K562 (cell line): ENCODE data around the gene CHEK2. TPM values are rescaled to one million over a fixed set of nuclear protein-coding genes. Genes with fewer than 3 reads are reported as not detected.

Experiments used
- ATAC-seq: fragments of 200-7000 bp; cut with Tn5 transposase; 3 replicates; pipeline ENCODE4 v1.9.1; 2020; ENCODE audit warnings: moderate library complexity
- BruUV-seq: library from RNA; stranded (reverse); fragments of 400-500 nt; replicated peaks from 2 replicates; lab custom pipeline; 2021; lab: Mats Ljungman, UMichigan
- CTCF ChIA-PET: fragments of 300-600 bp; formaldehyde crosslinking; extraction: SDS; loops from one replicate; lab custom pipeline; 2021; ENCODE audit warnings: low intra/inter-chr PET ratio; lab: Yijun Ruan, JAX
- POLR2A ChIA-PET: fragments of 300-600, 350-650 bp; sonication (Branson Sonifier 250); formaldehyde crosslinking; extraction: SDS; loops from one replicate; lab custom pipeline; 2021; ENCODE audit warnings: antibody characterized with exemption, inconsistent platforms; lab: Yijun Ruan, JAX
- DNase-seq, 4 experiments: peaks; one replicate each; pipeline versions ENCODE4 v3.0.0 to v3.0.0-alpha.2; 2011 to 2018; ENCODE audit warnings: low spot score in 3 of 4, mixed read lengths in 3 of 4; ENCODE audit errors: extremely low read depth in 1 of 4
- FAIRE-seq: peaks from 2 replicates; lab custom pipeline; 2011; peaks lifted over from hg19 to GRCh38; lab: Jason Lieb, UNC
- H2AFZ ChIP-seq: 2 replicates; pipeline ENCODE4 v1.6.0; 2011; ENCODE audit warnings: low read depth, low read length, control low read depth, inconsistent platforms
- H3K27ac ChIP-seq: fragments of 200-600 bp; 3 replicates; pipeline ENCODE4 v1.8.0; 2011; ENCODE audit warnings: low read depth, mild to moderate bottlenecking, control low read depth, inconsistent platforms, low read length, moderate library complexity, mixed read lengths; ENCODE audit errors: extremely low read depth
- H3K27me3 ChIP-seq, 2 experiments: fragments of 300-600 bp in 1 of 2; 2 replicates in 1 of 2; 3 replicates in 1 of 2; pipeline versions ENCODE4 v1.6.0 to v1.8.0; 2011; ENCODE audit warnings: inconsistent platforms in 2 of 2, low read length in 2 of 2, mild to moderate bottlenecking in 1 of 2, mixed read lengths in 1 of 2, moderate library complexity in 1 of 2; ENCODE audit not compliant: control insufficient read depth in 2 of 2, insufficient read depth in 2 of 2
- H3K36me3 ChIP-seq: fragments of 300-600 bp; 3 replicates; pipeline ENCODE4 v1.8.0; 2011; ENCODE audit warnings: mild to moderate bottlenecking, low read length, inconsistent platforms; ENCODE audit not compliant: control insufficient read depth, insufficient read depth
- H3K4me1 ChIP-seq, 2 experiments: fragments of 200-600 bp in 1 of 2; replicated peaks in 1 of 2; 2 replicates in 1 of 2; 3 replicates in 1 of 2; pipeline versions ENCODE4 v1.5.1 to v1.8.0; 2011; ENCODE audit warnings: inconsistent platforms in 2 of 2, low read length in 2 of 2, mild to moderate bottlenecking in 1 of 2, mixed read lengths in 1 of 2, moderate library complexity in 1 of 2; ENCODE audit not compliant: control insufficient read depth in 2 of 2, insufficient read depth in 2 of 2
- H3K4me2 ChIP-seq: 2 replicates; pipeline ENCODE4 v1.6.1; 2011; ENCODE audit warnings: low read length, control low read depth, inconsistent platforms, mixed read lengths; ENCODE audit not compliant: insufficient read depth
- H3K4me3 ChIP-seq: fragments of 200-600 bp; sonication (generic), shearing (Covaris generic); 2 replicates; pipeline ENCODE4 v1.5.1; 2016; ENCODE audit warnings: control low read depth, inconsistent platforms
- H3K79me2 ChIP-seq: fragments of 200-600 bp; 3 replicates; pipeline ENCODE4 v1.8.0; 2011; ENCODE audit warnings: low read length, inconsistent platforms; ENCODE audit not compliant: control insufficient read depth, insufficient read depth
- H3K9ac ChIP-seq, 2 experiments: 2 replicates each; pipeline versions ENCODE4 v1.6.0 to v1.6.1; 2011; ENCODE audit warnings: low read depth in 2 of 2, low read length in 2 of 2, control low read depth in 1 of 2, inconsistent platforms in 1 of 2, mild to moderate bottlenecking in 1 of 2, mixed read lengths in 1 of 2; ENCODE audit not compliant: insufficient read depth in 1 of 2
- H3K9me1 ChIP-seq: one replicate; pipeline ENCODE4 v1.6.0; 2011; ENCODE audit warnings: inconsistent platforms, mild to moderate bottlenecking, low read length, moderate library complexity; ENCODE audit not compliant: control insufficient read depth, insufficient read depth
- H3K9me3 ChIP-seq: replicated peaks from 2 replicates; pipeline ENCODE4 v1.5.1; 2011; ENCODE audit warnings: low read depth, low read length, inconsistent platforms; ENCODE audit not compliant: control insufficient read depth, insufficient read depth
- H4K20me1 ChIP-seq: replicated peaks from 2 replicates; pipeline ENCODE4 v1.6.1; 2011; ENCODE audit warnings: low read length, inconsistent platforms, mixed read lengths; ENCODE audit not compliant: control insufficient read depth, insufficient read depth
- CTCFL ChIP-seq: IDR thresholded peaks from 2 replicates; pipeline ENCODE4 v1.6.1; 2011; ENCODE audit warnings: borderline replicate concordance, low read depth, mild to moderate bottlenecking, moderate library complexity, low read length; ENCODE audit not compliant: insufficient read depth, poor library complexity, severe bottlenecking
- E2F1 ChIP-seq: sonication (generic); formaldehyde crosslinking; IDR thresholded peaks from 2 replicates; pipeline ENCODE4 v1.8.1; 2023; ENCODE audit warnings: mild to moderate bottlenecking, missing genetic modification reagents, moderate library complexity
- SNAPC5 ChIP-seq: fragments of 250-450 bp; sonication (Bioruptor Pico); IDR thresholded peaks from 2 replicates; pipeline ENCODE4 v1.8.0; 2021; ENCODE audit warnings: moderate library complexity, mild to moderate bottlenecking, inconsistent platforms
- ZFP1 ChIP-seq: fragments of 450-650 bp; formaldehyde crosslinking; IDR thresholded peaks from 2 replicates; pipeline ENCODE4 v1.4.0; 2020; ENCODE audit warnings: mild to moderate bottlenecking, mixed read lengths
- WGBS: fragments of 100-300 bp; shearing (Covaris generic); methylation state at CpG from one replicate; pipeline ENCODE4 v1.1.6; 2016; ENCODE audit warnings: low coverage, mixed read lengths; ENCODE audit not compliant: insufficient coverage; ENCODE audit errors: missing lambda C conversion rate; 5-methylcytosine and 5-hydroxymethylcytosine counted together
- in situ Hi-C: fragments of 300-500 bp; cut with MboI; formaldehyde crosslinking; loops from 4 replicates; pipeline ENCODE4 v1.15.0; 2018; ENCODE audit warnings: inconsistent platforms, mixed read lengths
- intact Hi-C: fragments of 100-400 bp; cut with micrococcal nuclease; formaldehyde crosslinking; loops from 2 replicates; pipeline ENCODE4 v1.14.2; 2022
- polyA plus RNA-seq, 8 experiments: library from polyadenylated mRNA; depleted of rRNA in 4 of 8; stranded (reverse) in 5 of 8; unstranded in 3 of 8; fragments of >200 nt; fragmentation: Nextera tagmentation in 2 of 8; fragmentation: Illumina TruSeq in 1 of 8; extraction: Ambion mirVana in 2 of 8; extraction: Trizol in 1 of 8; gene quantifications; 2 replicates each; pipeline versions ENCODE4 v1.2.1 to v1.2.3, GENCODE V29; 2011 to 2014; ENCODE audit warnings: inconsistent platforms in 1 of 8, missing spikeins in 1 of 8
- total RNA-seq, 7 experiments: library from RNA; depleted of rRNA in 6 of 7; stranded (reverse); fragments of >200 nt in 6 of 7; fragmentation: Illumina TruSeq in 2 of 7; extraction: Trizol in 2 of 7; gene quantifications; 2 replicates each; pipeline versions ENCODE4 v1.2.1 to v1.2.3, GENCODE V29; 2011 to 2021; ENCODE audit warnings: low replicate concordance in 1 of 7

The CHEK2 gene
- total and polyA plus RNA-seq, 9 of the 15 experiments (the other 6 are each of a cell fraction or from before 2014, with no cell fraction given) = 28.7 to 102 (median 58.0) TPM

- TF ChIP-seq SNAPC5 (CRISPR knock-in tag) = no peak
Measured at GRCh38 chr22:28741785-28742561, at the start of gene CHEK2, which contains the start of gene HSCB (continued).

GRCh38 chr22:28791124-28791523 lies 49.5 kb upstream of the CHEK2 start:
- peaks cover 4% of the 10 kb centered on the region for H3K9me1 ChIP-seq
- DNase-seq = no peak
- H3K27me3 ChIP-seq = no peaks in the 10 kb centered on the region
- no peak for ATAC-seq
- H3K79me2 ChIP-seq = peaks cover 13% of the 10 kb centered on the region; the same call in 1 of the 3 replicates
- TF ChIP-seq ZFP1 (CRISPR knock-in tag) (no peak), CTCFL (no peak), E2F1 (CRISPR knock-in tag) (no peak)
- H3K4me3 ChIP-seq = no peak overlapping the region
- H4K20me1 ChIP-seq = peaks cover 22% of the 10 kb centered on the region
- H2AFZ ChIP-seq = no peak overlapping the region
- in situ Hi-C loops (no loop called here), intact Hi-C loops (loop anchor here (5.0 kb wide), 1 partner anchor 36 kb away; no protein-coding TSS in a partner anchor)
- H3K4me2 ChIP-seq = no peak overlapping the region
- no peak for FAIRE-seq
- H3K4me1 ChIP-seq = peaks cover 0 to 5% of the 10 kb centered on the region in 2 experiments; a peak in 2 of 5 replicates
- H3K9ac ChIP-seq = no peak overlapping the region
- 60% methylated on average over 4 of the region's 5 CpGs for WGBS
- ChIA-PET POLR2A (interaction anchor here (0.9 to 9.4 kb wide), 2 partner anchors 7 to 19 kb away, joined by 4 to 109 read pairs; partner anchors contain the start of genes CCDC117 and XBP1), CTCF (interaction anchor here (1.0 kb wide), 1 partner anchor 38 kb away, joined by 3 read pairs; no protein-coding TSS in a partner anchor)
- H3K27ac ChIP-seq = no peak overlapping the region
- H3K36me3 ChIP-seq = peaks cover 37% of the 10 kb centered on the region
- no TSS peak for BruUV-seq
- no peaks in the 10 kb centered on the region for H3K9me3 ChIP-seq
